ENCODE measurements around the gene ANKRD31. TPM values are rescaled to one million over a fixed set of nuclear protein-coding genes. Genes with fewer than 3 reads are reported as not detected.

Gene ANKRD31
- total and polyA plus RNA-seq, 12 donors: 0.06 to 0.88 (median 0.42) TPM

DNA sequence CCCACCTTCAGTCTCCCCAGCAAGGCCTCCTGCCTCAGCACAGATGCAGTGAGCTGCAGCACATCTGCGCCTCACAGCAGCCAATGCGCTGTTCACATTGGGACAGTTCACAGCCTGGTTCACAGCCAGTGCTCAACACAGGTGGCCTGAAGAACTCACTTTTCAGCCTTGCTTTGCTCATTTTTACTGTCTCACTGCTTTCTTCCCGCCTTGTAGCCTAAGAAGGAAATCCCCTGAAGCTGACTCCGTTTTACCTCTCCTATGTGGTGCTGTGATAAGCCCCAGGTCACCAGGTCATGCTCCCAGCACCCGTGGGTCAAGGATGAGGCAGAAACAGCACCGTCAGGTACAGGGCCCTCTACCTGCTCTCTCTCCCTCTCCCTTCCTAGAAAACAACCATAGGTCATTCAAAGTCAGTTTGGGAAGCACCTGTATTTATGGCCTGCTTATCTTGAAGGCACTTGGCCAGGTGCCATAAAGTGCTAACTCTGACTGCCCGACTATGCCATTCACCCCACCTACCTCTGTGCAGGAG is 185.4 kb downstream of the ANKRD31 start:
- intact Hi-C loops (cut with DNase I): loop anchor here in 1 of 2 donors (10.0 kb wide), 1 partner anchor 184 kb away; the partner anchor contains the start of gene ANKRD31
- H3K27ac ChIP-seq: no peak overlapping the region

DNA sequence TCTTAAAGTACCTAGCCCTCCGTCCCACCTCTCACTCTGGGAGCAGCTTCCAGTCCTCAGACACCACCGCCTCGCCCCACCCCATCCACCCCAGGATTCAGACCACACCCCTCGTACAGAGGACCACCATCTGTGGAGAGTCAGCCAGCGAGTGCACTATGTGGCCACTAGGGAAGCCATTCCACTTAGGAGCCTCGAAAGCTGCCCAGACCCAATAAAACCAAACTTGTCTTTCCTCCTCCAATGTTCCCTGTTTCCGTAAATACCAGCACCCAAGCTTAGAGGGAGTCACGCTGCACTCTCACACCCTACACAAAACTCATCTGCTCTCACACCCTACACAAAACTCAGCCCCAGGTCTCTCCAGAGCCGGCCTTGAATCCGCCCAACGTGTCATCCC is 186.3 kb downstream of the ANKRD31 start:
- Histone ChIP-seq H3K27ac (no peak overlapping the region), H3K4me1 (replicated peaks in 1 of 2) (peaks cover 0 to 15% of the 10 kb centered on the region in 2 donors)

More for the DNA sequence above, 185.4 kb downstream of the ANKRD31 start:
- Histone ChIP-seq H3K4me3 (no peak overlapping the region), H3K9me3 (replicated peaks in 1 of 3) (no peaks in the 10 kb centered on the region), H3K36me3 (replicated peaks in 1 of 2) (no peaks in the 10 kb centered on the region), H3K27me3 (no peaks in the 10 kb centered on the region), H3K4me1 (replicated peaks in 1 of 2) (peaks cover 0 to 15% of the 10 kb centered on the region in 2 donors)
- DNase-seq: peak in 1 of 7 donors; percentile 32
- TF ChIP-seq, protein P1, sequence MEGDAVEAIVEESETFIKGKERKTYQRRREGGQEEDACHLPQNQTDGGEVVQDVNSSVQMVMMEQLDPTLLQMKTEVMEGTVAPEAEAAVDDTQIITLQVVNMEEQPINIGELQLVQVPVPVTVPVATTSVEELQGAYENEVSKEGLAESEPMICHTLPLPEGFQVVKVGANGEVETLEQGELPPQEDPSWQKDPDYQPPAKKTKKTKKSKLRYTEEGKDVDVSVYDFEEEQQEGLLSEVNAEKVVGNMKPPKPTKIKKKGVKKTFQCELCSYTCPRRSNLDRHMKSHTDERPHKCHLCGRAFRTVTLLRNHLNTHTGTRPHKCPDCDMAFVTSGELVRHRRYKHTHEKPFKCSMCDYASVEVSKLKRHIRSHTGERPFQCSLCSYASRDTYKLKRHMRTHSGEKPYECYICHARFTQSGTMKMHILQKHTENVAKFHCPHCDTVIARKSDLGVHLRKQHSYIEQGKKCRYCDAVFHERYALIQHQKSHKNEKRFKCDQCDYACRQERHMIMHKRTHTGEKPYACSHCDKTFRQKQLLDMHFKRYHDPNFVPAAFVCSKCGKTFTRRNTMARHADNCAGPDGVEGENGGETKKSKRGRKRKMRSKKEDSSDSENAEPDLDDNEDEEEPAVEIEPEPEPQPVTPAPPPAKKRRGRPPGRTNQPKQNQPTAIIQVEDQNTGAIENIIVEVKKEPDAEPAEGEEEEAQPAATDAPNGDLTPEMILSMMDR (IDR thresholded peaks at IDR 0.05): no peak
- TF ChIP-seq POLR2A (IDR thresholded peaks at IDR 0.05): no peak
- WGBS, 4 donors: 67 to 72% (median 69%) methylated on average over 7 of the region's 7 CpGs

DNA sequence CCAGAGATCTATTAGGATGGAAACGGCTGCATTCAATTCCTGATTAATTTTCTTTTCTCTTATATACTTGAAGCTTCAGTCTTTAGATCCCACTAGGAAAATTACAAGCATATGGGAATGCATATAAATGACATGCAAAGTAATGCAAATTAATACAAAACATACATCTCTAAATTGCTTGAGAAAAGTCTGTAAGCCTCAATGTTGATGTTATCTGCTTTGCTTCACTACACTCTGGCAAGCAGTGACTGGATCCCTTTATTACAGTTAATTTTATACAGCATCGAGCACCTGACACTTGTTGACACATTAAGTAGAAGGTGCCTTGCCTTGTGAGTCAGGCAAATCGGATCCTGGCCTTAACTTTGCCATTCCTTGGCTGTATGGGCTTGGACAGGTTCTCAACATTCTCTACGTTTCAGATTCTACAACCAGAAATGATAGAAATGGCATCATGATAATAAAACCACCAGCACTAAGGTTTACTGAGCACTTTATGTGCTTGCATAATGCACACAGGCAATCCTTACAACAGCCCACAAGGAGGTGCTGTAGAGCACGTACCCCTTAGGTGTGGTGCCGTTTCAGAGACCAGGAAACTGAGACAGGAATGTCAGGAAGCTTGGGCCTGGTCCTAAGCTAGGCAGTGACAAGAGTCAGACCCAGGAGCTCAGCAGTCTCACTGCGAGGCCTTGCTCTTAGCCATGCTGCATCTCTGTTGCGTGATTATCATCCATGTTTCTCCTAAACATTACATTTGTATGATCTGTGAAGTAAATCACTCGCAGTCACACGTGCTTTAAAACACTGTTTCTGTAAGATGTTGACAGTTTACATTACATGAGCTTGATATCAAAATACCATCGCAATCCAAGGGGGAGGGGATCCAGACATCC is 187.0 kb downstream of the ANKRD31 start:
- Histone ChIP-seq H3K9me3 (replicated peaks in 1 of 3) (no peaks in the 10 kb centered on the region), H3K27me3 (no peaks in the 10 kb centered on the region), H3K36me3 (replicated peaks in 1 of 2) (no peaks in the 10 kb centered on the region), H3K4me3 (no peak overlapping the region), H3K27ac (no peak overlapping the region), H3K4me1 (replicated peaks in 1 of 2) (peaks cover 0 to 15% of the 10 kb centered on the region in 2 donors)
- WGBS, 4 donors: 57 to 81% (median 67%) methylated on average over 8 to 11 of the region's 11 CpGs
- peak; percentile 39 to 75 (median 59) for DNase-seq
- intact Hi-C loops (cut with DNase I): loop anchor here in 1 of 2 donors (10.0 kb wide), 1 partner anchor 185 kb away; the partner anchor contains the start of gene ANKRD31
- no peak for TF ChIP-seq POLR2A (IDR thresholded peaks at IDR 0.05)
- TF ChIP-seq, protein P1 (IDR thresholded peaks at IDR 0.05): peak; percentile 50 to 74 (median 68)

More for the DNA sequence above, 186.3 kb downstream of the ANKRD31 start:
- no peak for TF ChIP-seq POLR2A (IDR thresholded peaks at IDR 0.05)
- TF ChIP-seq, protein P1 (IDR thresholded peaks at IDR 0.05): peak in 1 of 6 experiments; percentile 15
- Histone ChIP-seq H3K27me3 (no peaks in the 10 kb centered on the region), H3K4me3 (no peak overlapping the region), H3K9me3 (replicated peaks in 1 of 3) (no peaks in the 10 kb centered on the region), H3K36me3 (replicated peaks in 1 of 2) (no peaks in the 10 kb centered on the region)
- DNase-seq: no peak
- WGBS, 4 donors: 82 to 93% (median 89%) methylated on average over 11 of the region's 11 CpGs
- intact Hi-C loops (cut with DNase I): loop anchor here in 1 of 2 donors (10.0 kb wide), 1 partner anchor 184 kb away; the partner anchor contains the start of gene ANKRD31

DNA sequence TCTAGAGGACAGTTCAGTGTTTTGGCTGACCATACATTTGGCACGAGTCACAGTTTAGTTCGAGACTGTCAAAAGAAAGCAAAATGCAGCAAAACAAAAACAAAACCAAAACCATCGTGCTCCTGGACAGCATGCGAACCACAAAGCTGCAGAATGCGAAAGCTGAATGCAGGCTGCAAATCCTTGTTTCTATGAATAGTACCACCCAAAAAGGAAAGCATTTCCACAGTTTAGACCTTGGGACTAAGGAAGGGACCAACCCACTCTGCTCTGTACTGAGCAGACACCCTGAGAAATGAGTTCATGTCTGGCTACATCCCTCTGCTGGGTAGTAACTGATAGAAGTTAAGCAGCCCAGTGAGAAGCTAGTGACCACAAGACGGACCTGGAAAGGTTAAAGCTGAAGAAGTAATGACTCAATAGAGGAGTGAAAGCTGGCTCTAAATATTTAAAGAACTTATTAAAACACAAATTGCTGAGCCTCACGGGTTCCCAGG is 188.2 kb downstream of the ANKRD31 start:
- DNase-seq: no peak
- Histone ChIP-seq H3K27me3 (no peaks in the 10 kb centered on the region), H3K36me3 (replicated peaks in 1 of 2) (no peaks in the 10 kb centered on the region), H3K4me3 (no peak overlapping the region), H3K27ac (no peak overlapping the region), H3K4me1 (replicated peaks in 1 of 2) (peaks cover 0 to 9% of the 10 kb centered on the region in 2 donors), H3K9me3 (replicated peaks in 1 of 3) (no peaks in the 10 kb centered on the region)
- WGBS, 4 donors: 59 to 68% (median 67%) methylated on average over 7 of the region's 7 CpGs
- intact Hi-C loops (cut with DNase I): no loop called here
- no peak for TF ChIP-seq POLR2A (IDR thresholded peaks at IDR 0.05)
- TF ChIP-seq, protein P1 (IDR thresholded peaks at IDR 0.05): no peak

Data from adrenal gland (tissue), 12 donors.